Chondrocyte (in vitro differentiated cells): Measurements from ENCODE around the gene GJA1. TPM values are rescaled to one million over a fixed set of nuclear protein-coding genes. Genes with fewer than 3 reads are reported as not detected.
A peak's percentile ranks its signal among the peaks of the same experiment; 100 is the strongest.
"Not testable (repeated sequence)": the region's sequence is repeated elsewhere in the genome, so short reads cannot be mapped to it uniquely, and the experiment has no call there.

Experiments
- DNase-seq: peaks from one replicate; pipeline ENCODE4 v3.0.0; 2021; ENCODE audit warnings: mixed read lengths, low spot score
- H3K27ac Mint-ChIP-seq: one replicate; pipeline ENCODE4 v1.8.0; 2021; ENCODE audit warnings: mild to moderate bottlenecking, moderate library complexity, mixed read lengths; ENCODE audit not compliant: unreplicated experiment
- H3K27me3 Mint-ChIP-seq: 2 replicates; pipeline ENCODE4 v1.8.0; 2021; ENCODE audit warnings: low read depth, mixed read lengths
- H3K36me3 Mint-ChIP-seq: 2 replicates; pipeline ENCODE4 v1.8.0; 2021; ENCODE audit warnings: low read depth, mixed read lengths
- H3K4me1 Mint-ChIP-seq: 2 replicates; pipeline ENCODE4 v1.8.0; 2021; ENCODE audit warnings: low read depth, mild to moderate bottlenecking, mixed read lengths
- H3K4me3 Mint-ChIP-seq: one replicate; pipeline ENCODE4 v1.8.0; 2021; ENCODE audit warnings: mild to moderate bottlenecking, moderate library complexity, mixed read lengths; ENCODE audit not compliant: unreplicated experiment
- H3K9me3 Mint-ChIP-seq: 2 replicates; pipeline ENCODE4 v1.8.0; 2021; ENCODE audit warnings: low read depth, mixed read lengths
- CTCF ChIP-seq: fragments of 200-600 bp; sonication (generic); IDR thresholded peaks from 2 replicates; pipeline ENCODE4 v1.5.0; 2021; ENCODE audit warnings: antibody characterized with exemption, mild to moderate bottlenecking, moderate library complexity
- total RNA-seq: library from RNA; stranded (reverse); gene quantifications from 3 replicates; pipeline ENCODE4 v1.2.1, GENCODE V29; 2021

GJA1 gene
- total RNA-seq, 1 donor from 2014 or later = 295 TPM

- peaks cover 32% of the 10 kb centered on the region for H3K36me3 Mint-ChIP-seq
- H3K9me3 Mint-ChIP-seq = no peaks in the 10 kb centered on the region
- no peak for DNase-seq
- H3K4me3 Mint-ChIP-seq = peak overlapping the region; percentile 2
- TF ChIP-seq CTCF = peak; percentile 29
- H3K4me1 Mint-ChIP-seq = peaks cover 84% of the 10 kb centered on the region
- no peaks in the 10 kb centered on the region for H3K27me3 Mint-ChIP-seq
- H3K27ac Mint-ChIP-seq = peak overlapping the region; percentile 79
Measured at GRCh38 chr6:121443971-121444541, 8.6 kb downstream of the GJA1 start.

GRCh38 chr6:121446705-121447104 is 11.3 kb downstream of the GJA1 start:
- Mint-ChIP-seq H3K27ac (peak overlapping the region; percentile 15), H3K36me3 (peaks cover 34% of the 10 kb centered on the region), H3K4me1 (peaks cover 68% of the 10 kb centered on the region)
- DNase-seq, H3K9me3 Mint-ChIP-seq, H3K4me3 Mint-ChIP-seq, H3K27me3 Mint-ChIP-seq: not testable (repeated sequence)

- not testable (repeated sequence) for DNase-seq, H3K4me3 Mint-ChIP-seq, H3K9me3 Mint-ChIP-seq, H3K27me3 Mint-ChIP-seq
- Mint-ChIP-seq H3K4me1 (peaks cover 60% of the 10 kb centered on the region), H3K27ac (peak overlapping the region; percentile 32), H3K36me3 (peaks cover 34% of the 10 kb centered on the region)
Measured at GRCh38 chr6:121447746-121448145, 12.3 kb downstream of the GJA1 start.

GRCh38 chr6:121448528-121448927 is 13.1 kb downstream of the GJA1 start:
- DNase-seq, H3K4me3 Mint-ChIP-seq, H3K27me3 Mint-ChIP-seq, H3K9me3 Mint-ChIP-seq, H3K27ac Mint-ChIP-seq: not testable (repeated sequence)
- peaks cover 59% of the 10 kb centered on the region for H3K4me1 Mint-ChIP-seq
- H3K36me3 Mint-ChIP-seq = peaks cover 34% of the 10 kb centered on the region

GRCh38 chr6:121449331-121449730 is 13.9 kb downstream of the GJA1 start:
- Mint-ChIP-seq H3K36me3 (peaks cover 34% of the 10 kb centered on the region), H3K4me1 (peaks cover 51% of the 10 kb centered on the region), H3K27me3 (no peaks in the 10 kb centered on the region), H3K27ac (no peak overlapping the region), H3K9me3 (no peaks in the 10 kb centered on the region), H3K4me3 (no peak overlapping the region)
- no peak for DNase-seq
- no peak for TF ChIP-seq CTCF

- H3K4me3 Mint-ChIP-seq = no peak overlapping the region
- peaks cover 41% of the 10 kb centered on the region for H3K4me1 Mint-ChIP-seq
- H3K36me3 Mint-ChIP-seq = peaks cover 34% of the 10 kb centered on the region
- no peak for TF ChIP-seq CTCF
- DNase-seq = no peak
- no peaks in the 10 kb centered on the region for H3K27me3 Mint-ChIP-seq
- H3K9me3 Mint-ChIP-seq = no peaks in the 10 kb centered on the region
- H3K27ac Mint-ChIP-seq = no peak overlapping the region
Measured at GRCh38 chr6:121450242-121450641, 14.8 kb downstream of the GJA1 start.

- H3K4me1 Mint-ChIP-seq = peaks cover 36% of the 10 kb centered on the region
- H3K4me3 Mint-ChIP-seq = no peak overlapping the region
- H3K27me3 Mint-ChIP-seq = no peaks in the 10 kb centered on the region
- DNase-seq = no peak
- no peak overlapping the region for H3K27ac Mint-ChIP-seq
- H3K9me3 Mint-ChIP-seq = no peaks in the 10 kb centered on the region
- TF ChIP-seq CTCF = no peak
- H3K36me3 Mint-ChIP-seq = peaks cover 31% of the 10 kb centered on the region
Measured at GRCh38 chr6:121451250-121451649, 15.8 kb downstream of the GJA1 start.
